ENCODE data around the gene PLEKHA6. TPM values are rescaled to one million over a fixed set of nuclear protein-coding genes. Genes with fewer than 3 reads are reported as not detected.

PLEKHA6 gene
- 0.53 and 4.7 TPM in 2 replicates for total RNA-seq (2014; rRNA removed; shearing (Covaris generic))

GRCh38 chr1:204359474-204360255 lies at the start of gene PLEKHA6:
TSS of gene PLEKHA6 (minus strand) at chr1:204359929. CDS start at chr1:204273727, 86,202 bp downstream.

GRCh38 chr1:204213668-204214662 lies 145.8 kb downstream of the PLEKHA6 start, which contains the start of gene GOLT1A:
TSS of gene GOLT1A (minus strand) at chr1:204213988. CDS start at chr1:204213906, 82 bp downstream.

GRCh38 chr1:204196068-204196795 lies 163.5 kb downstream of the PLEKHA6 start, which contains the start of gene KISS1:
TSS of gene KISS1 (minus strand) at chr1:204196491. CDS start at chr1:204192876, 3,615 bp downstream.

Small RNA genes within 50 kb of the gene (small RNA-seq; reads per million reads assigned to genes)
- not detected for gene AL606489.2

Other genes starting within 250 kb of the PLEKHA6 start
- 14.2 and 16.4 TPM in 2 replicates for gene ETNK2, start 207.9 kb downstream of the PLEKHA6 start, total RNA-seq (2014; rRNA removed; shearing (Covaris generic))
- gene REN, start 193.6 kb downstream of the PLEKHA6 start, total RNA-seq (2014; rRNA removed; shearing (Covaris generic)): 0.08 TPM in 1 of 2 replicates, not detected in the other
- 7.8 and 12.4 TPM in 2 replicates for gene KISS1, start 163.4 kb downstream of the PLEKHA6 start, total RNA-seq (2014; rRNA removed; shearing (Covaris generic))
- 1.6 and 2.0 TPM in 2 replicates for gene GOLT1A, start 145.9 kb downstream of the PLEKHA6 start, total RNA-seq (2014; rRNA removed; shearing (Covaris generic))
- 57.2 and 61.7 TPM in 2 replicates for gene PPP1R15B, start 51.9 kb upstream of the PLEKHA6 start, total RNA-seq (2014; rRNA removed; shearing (Covaris generic))
- gene PIK3C2B, start 134.9 kb upstream of the PLEKHA6 start, total RNA-seq (2014; rRNA removed; shearing (Covaris generic)): 3.8 and 6.5 TPM in 2 replicates
- gene MDM4, start 156.5 kb upstream of the PLEKHA6 start, total RNA-seq (2014; rRNA removed; shearing (Covaris generic)): 47.3 and 50.9 TPM in 2 replicates

Measured in A375 (cell line).